Left hindlimb (tissue), 1 donor: ENCODE data around the gene KLF1.

Experiments used
- DNase-seq: peaks from one replicate; pipeline ENCODE4 v3.0.0-alpha.2; 2018

Gene KLF1

DNA sequence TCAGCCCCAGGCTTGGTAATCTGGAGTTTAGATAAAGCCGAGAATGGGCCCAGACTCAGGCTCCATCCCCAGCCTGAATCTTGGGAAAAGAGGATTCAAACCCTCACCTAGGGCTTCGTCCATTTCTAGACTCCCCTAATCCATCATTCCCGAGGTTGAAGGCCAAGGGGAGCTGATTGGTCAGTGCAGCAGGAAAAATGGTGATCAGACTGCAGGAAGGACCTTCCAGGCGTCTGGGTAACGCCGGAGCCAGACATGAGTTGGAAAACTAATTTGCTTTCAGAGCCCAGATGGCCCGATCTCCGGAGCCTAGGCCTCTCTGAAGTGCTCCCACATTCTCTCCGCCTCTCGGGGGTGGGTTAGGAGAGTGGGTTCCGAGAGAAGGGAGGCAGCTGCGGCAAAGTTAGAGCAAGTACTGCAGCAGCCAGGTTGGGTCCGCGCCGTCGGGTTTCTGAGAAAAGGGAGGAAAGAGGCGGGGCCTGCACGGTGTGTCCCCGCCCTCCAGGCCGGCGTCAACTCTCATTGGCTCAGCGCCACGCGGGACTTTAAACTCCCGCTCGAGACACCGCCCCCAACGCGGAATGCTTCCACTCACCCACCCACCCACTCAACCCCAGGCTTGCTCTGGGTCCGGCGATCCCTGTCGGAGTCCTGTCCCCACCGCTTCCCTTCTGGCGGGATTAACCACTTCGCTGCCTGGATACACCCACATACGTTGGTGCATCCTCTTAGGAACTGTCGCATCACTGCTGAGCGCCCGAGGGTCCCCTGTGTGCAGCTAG lies 51.8 kb downstream of the KLF1 start:
- DNase-seq = no peak

DNA sequence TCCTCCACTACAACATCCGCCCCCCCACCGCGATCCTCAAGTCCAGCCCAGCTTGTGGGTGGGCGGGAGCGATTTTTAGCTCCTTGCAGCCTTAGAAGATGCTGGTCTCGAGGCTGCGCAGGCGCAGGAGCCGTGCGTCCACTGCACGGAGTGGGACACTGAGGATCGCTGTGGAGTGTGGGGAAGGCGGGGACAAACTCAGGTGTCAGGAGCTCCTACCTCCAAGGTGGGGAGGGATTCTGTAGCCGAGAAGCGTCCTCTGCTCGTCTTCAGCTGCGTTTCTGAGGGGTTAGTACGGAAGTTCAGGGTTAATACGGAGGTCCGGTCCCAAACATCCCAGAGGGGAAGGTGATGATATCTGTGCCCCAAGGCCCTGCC lies 52.4 kb downstream of the KLF1 start, which contains the start of gene RTBDN:
Gene RTBDN, minus strand, starts transcription at position 14 of the 378 bp plus-strand sequence. CDS start 4,600 bp downstream, outside the sequence.
- DNase-seq = no peak
